K562 (cell line): ENCODE results near the gene MILR1. TPM values are rescaled to one million over a fixed set of nuclear protein-coding genes. Genes with fewer than 3 reads are reported as not detected.

Experiments
- KAT7 ChIP-seq: sonication (generic); formaldehyde crosslinking; IDR thresholded peaks from 2 replicates; pipeline ENCODE4 v1.8.0; 2022; ENCODE audit warnings: missing genetic modification reagents, mild to moderate bottlenecking, borderline replicate concordance
- TEAD4 ChIP-seq, 2 experiments: sonication (generic) in 1 of 2; formaldehyde crosslinking in 1 of 2; IDR thresholded peaks; 2 replicates each; pipeline versions ENCODE4 v1.6.1 to v1.8.0; 2012 to 2022; ENCODE audit warnings: borderline replicate concordance in 1 of 2, inconsistent platforms in 1 of 2, low read length in 1 of 2, mild to moderate bottlenecking in 1 of 2, missing genetic modification reagents in 1 of 2
- XRCC4 ChIP-seq: IDR thresholded peaks from one replicate; pipeline ENCODE4 v1.6.1; 2011; ENCODE audit not compliant: insufficient read depth, insufficient read length; ENCODE audit errors: extremely low read depth
- polyA plus RNA-seq, 8 experiments: library from polyadenylated mRNA; depleted of rRNA in 4 of 8; stranded (reverse) in 5 of 8; unstranded in 3 of 8; fragments of >200 nt; fragmentation: Nextera tagmentation in 2 of 8; fragmentation: Illumina TruSeq in 1 of 8; extraction: Ambion mirVana in 2 of 8; extraction: Trizol in 1 of 8; gene quantifications; 2 replicates each; pipeline versions ENCODE4 v1.2.1 to v1.2.3, GENCODE V29; 2011 to 2014; ENCODE audit warnings: inconsistent platforms in 1 of 8, missing spikeins in 1 of 8
- total RNA-seq, 7 experiments: library from RNA; depleted of rRNA in 6 of 7; stranded (reverse); fragments of >200 nt in 6 of 7; fragmentation: Illumina TruSeq in 2 of 7; extraction: Trizol in 2 of 7; gene quantifications; 2 replicates each; pipeline versions ENCODE4 v1.2.1 to v1.2.3, GENCODE V29; 2011 to 2021; ENCODE audit warnings: low replicate concordance in 1 of 7
- TF ChIP-seq, protein P1 (sequence below): fragments of 450-650 bp; IDR thresholded peaks from 2 replicates; pipeline ENCODE4 v1.6.1; 2017; ENCODE audit warnings: antibody characterized with exemption, mild to moderate bottlenecking
- TF ChIP-seq, protein P2 (sequence below): fragments of 250-450 bp; sonication (Bioruptor Pico); IDR thresholded peaks from 2 replicates; pipeline ENCODE4 v1.5.0; 2020; ENCODE audit warnings: mild to moderate bottlenecking
- TF ChIP-seq, protein P3 (sequence below), 2 experiments: fragments of 450-650 bp; IDR thresholded peaks; 2 replicates each; pipeline ENCODE4 v1.6.1; 2016; ENCODE audit warnings: mild to moderate bottlenecking in 2 of 2, borderline replicate concordance in 1 of 2, low read depth in 1 of 2, moderate library complexity in 1 of 2

MILR1 gene
- total and polyA plus RNA-seq, 9 of the 15 experiments (the other 6 are each of a cell fraction or from before 2014, with no cell fraction given), result 3.8 to 14.1 (median 7.1) TPM

DNA sequence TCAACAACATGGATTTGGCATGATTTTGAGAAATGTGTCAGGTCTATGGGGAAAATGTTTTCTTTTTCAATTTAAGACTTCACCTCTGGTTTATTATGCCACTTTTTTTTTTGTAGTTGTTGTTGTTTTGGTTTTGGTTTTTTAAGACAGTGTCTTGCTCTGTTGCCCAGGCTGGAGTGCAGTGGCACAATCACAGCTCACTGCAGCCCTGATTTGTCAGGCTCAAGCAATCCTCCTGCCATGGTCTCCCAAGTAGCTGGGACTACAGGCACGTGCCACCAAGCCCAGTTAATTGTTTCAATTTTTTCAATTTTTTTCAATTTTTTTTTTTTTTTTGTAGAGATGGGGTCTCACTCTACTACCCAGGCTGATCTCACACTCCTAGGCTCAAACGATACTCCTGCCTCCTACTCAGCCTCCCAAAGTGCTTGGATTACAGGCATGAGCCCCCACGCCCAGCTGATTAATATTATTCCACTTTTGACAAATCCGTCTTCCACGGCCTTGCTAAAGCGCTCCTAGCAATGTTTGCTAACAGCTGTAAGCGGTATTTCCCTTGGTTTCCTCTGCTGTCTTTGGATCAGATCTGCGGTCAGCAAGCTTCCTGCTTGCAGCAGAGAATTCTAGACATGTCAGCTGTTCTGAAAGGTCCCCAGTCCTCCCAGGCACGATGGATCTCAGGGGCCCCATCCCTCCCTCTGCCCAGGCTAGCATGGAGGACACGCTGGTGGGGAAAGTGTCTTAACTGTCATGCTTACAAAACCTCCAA is 7.0 kb upstream of the MILR1 start (continued):
- TF ChIP-seq, protein P1, sequence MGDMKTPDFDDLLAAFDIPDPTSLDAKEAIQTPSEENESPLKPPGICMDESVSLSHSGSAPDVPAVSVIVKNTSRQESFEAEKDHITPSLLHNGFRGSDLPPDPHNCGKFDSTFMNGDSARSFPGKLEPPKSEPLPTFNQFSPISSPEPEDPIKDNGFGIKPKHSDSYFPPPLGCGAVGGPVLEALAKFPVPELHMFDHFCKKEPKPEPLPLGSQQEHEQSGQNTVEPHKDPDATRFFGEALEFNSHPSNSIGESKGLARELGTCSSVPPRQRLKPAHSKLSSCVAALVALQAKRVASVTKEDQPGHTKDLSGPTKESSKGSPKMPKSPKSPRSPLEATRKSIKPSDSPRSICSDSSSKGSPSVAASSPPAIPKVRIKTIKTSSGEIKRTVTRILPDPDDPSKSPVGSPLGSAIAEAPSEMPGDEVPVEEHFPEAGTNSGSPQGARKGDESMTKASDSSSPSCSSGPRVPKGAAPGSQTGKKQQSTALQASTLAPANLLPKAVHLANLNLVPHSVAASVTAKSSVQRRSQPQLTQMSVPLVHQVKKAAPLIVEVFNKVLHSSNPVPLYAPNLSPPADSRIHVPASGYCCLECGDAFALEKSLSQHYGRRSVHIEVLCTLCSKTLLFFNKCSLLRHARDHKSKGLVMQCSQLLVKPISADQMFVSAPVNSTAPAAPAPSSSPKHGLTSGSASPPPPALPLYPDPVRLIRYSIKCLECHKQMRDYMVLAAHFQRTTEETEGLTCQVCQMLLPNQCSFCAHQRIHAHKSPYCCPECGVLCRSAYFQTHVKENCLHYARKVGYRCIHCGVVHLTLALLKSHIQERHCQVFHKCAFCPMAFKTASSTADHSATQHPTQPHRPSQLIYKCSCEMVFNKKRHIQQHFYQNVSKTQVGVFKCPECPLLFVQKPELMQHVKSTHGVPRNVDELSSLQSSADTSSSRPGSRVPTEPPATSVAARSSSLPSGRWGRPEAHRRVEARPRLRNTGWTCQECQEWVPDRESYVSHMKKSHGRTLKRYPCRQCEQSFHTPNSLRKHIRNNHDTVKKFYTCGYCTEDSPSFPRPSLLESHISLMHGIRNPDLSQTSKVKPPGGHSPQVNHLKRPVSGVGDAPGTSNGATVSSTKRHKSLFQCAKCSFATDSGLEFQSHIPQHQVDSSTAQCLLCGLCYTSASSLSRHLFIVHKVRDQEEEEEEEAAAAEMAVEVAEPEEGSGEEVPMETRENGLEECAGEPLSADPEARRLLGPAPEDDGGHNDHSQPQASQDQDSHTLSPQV, result no peak
- TF ChIP-seq XRCC4 (no peak), KAT7 (no peak), TEAD4 (IDR thresholded peaks at IDR 0.05; ENCODE audit: low read length) (peak; percentile 27; the same call in 1 of the 2 replicates), TEAD4 (CRISPR knock-in tag; IDR thresholded peaks at IDR 0.05; ENCODE audit: borderline replicate concordance) (no peak)
- TF ChIP-seq, protein P2, sequence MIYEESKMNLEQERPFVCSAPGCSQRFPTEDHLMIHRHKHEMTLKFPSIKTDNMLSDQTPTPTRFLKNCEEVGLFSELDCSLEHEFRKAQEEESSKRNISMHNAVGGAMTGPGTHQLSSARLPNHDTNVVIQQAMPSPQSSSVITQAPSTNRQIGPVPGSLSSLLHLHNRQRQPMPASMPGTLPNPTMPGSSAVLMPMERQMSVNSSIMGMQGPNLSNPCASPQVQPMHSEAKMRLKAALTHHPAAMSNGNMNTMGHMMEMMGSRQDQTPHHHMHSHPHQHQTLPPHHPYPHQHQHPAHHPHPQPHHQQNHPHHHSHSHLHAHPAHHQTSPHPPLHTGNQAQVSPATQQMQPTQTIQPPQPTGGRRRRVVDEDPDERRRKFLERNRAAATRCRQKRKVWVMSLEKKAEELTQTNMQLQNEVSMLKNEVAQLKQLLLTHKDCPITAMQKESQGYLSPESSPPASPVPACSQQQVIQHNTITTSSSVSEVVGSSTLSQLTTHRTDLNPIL (CRISPR knock-in tag), result no peak
- TF ChIP-seq, protein P3, sequence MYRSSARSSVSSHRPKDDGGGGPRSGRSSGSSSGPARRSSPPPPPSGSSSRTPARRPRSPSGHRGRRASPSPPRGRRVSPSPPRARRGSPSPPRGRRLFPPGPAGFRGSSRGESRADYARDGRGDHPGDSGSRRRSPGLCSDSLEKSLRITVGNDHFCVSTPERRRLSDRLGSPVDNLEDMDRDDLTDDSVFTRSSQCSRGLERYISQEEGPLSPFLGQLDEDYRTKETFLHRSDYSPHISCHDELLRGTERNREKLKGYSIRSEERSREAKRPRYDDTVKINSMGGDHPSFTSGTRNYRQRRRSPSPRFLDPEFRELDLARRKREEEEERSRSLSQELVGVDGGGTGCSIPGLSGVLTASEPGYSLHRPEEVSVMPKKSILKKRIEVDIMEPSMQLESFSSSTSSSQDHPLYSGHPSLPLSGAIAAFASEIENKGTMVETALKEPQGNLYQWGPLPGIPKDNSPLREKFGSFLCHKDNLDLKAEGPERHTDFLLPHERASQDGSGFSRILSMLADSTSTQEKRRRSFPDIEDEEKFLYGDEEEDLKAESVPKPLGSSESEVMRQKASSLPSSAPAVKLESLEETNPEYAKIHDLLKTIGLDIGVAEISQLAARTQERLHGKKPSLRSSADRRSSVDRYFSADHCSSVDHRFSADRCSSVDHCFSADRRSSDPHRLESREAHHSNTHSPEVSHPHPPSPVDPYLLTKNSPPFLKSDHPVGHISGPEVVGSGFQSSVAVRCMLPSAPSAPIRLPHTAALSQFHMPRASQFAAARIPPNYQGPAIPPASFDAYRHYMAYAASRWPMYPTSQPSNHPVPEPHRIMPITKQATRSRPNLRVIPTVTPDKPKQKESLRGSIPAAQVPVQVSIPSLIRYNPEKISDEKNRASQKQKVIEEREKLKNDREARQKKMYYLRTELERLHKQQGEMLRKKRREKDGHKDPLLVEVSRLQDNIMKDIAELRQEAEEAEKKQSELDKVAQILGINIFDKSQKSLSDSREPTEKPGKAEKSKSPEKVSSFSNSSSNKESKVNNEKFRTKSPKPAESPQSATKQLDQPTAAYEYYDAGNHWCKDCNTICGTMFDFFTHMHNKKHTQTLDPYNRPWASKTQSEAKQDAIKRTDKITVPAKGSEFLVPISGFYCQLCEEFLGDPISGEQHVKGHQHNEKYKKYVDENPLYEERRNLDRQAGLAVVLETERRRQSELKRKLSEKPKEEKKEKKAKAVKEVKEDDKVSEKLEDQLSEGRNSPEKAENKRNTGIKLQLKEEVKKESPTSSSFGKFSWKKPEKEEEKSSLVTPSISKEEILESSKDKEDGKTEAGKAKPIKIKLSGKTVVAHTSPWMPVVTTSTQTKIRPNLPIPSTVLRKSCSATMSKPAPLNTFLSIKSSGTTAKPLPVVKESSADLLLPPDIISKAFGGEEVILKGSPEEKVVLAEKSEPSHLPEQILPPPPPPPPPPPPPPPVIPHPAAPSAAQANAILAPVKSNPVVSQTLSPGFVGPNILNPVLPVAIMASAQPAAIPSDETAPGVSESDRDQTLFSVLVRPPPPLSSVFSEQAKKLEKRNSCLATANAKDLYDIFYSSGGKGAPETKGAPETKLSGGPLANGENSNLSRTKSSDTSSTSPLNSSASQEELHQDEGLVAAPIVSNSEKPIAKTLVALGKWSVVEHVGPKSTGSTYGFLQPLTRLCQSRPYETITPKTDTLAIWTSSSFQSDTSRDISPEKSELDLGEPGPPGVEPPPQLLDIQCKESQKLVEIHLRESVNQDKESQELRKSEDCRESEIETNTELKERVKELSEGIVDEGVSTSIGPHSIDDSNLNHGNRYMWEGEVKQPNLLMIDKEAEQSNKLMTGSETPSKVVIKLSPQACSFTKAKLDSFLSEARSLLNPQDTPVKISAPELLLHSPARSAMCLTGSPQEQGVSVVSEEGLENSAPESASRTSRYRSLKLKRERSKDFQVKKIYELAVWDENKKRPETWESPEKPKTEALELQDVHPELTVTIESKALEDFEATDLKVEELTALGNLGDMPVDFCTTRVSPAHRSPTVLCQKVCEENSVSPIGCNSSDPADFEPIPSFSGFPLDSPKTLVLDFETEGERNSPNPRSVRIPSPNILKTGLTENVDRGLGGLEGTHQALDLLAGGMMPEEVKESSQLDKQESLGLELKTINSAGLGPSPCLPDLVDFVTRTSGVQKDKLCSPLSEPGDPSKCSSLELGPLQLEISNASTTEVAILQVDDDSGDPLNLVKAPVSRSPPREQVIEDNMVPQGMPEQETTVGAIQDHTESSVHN (IDR thresholded peaks at IDR 0.05; ENCODE audit: borderline replicate concordance in 1 of 2, low read depth in 1 of 2), result peak in 1 of 2 experiments; percentile 68; a peak in 1 of 4 replicates
- TF ChIP-seq, all 486 proteins: peak for 15
